ENCODE measurements around the gene SPTBN5. TPM values are rescaled to one million over a fixed set of nuclear protein-coding genes. Genes with fewer than 3 reads are reported as not detected.

SPTBN5 gene
- total RNA-seq, 2 donors from 2014 or later: 1.9 to 2.2 TPM

DNA sequence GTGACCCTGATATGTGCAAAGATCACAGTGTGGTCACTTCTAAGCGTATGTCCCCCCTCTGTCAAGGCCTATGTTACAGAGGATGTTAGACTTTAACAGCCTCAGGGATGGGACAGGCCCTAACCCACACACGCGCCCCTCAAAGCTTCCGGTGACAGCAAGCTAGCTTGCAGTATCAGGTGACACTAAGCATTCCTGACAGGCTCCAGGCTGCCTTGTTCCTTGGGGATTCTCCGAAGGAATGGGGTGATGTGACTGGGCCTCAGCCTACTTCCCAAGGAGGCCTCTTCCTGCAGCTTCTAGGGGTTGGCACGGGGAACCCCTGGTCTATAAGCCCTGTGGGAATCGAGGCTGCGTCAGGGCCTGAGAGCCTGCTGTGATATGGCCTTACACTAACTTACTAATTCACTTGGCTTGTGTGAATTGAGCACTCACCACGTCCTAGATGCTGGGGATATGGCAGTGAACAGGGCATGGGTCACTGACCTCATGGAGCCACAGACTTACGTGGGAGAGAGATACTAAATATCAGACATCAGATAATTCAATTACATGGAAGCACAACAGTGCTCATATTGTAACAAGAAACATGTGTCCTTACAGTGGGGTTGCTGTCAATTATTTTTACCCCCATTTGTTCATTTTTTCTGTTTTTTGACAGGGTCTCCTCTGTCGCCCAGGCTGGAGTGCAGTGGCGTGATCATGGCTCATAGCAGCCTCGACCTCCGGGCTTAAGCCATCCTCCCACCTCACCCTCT, 11.4 kb upstream of the SPTBN5 start:
- Mint-ChIP-seq H3K27ac (peak overlapping the region; percentile 91), H3K4me3 (peak overlapping the region; percentile 43), H3K4me1 (peaks cover 14% of the 10 kb centered on the region), H3K27me3 (no peaks in the 10 kb centered on the region), H3K36me3 (ENCODE audit: low read depth) (peaks cover 11% of the 10 kb centered on the region)
- no peaks in the 10 kb centered on the region for H3K9me3 ChIP-seq (ENCODE audit: control insufficient read depth, low read length, poor library complexity, severe bottlenecking)
- ATAC-seq (peak; percentile 13), DNase-seq (no peak)

- H3K4me1 Mint-ChIP-seq: peaks cover 14% of the 10 kb centered on the region
- ATAC-seq: peak; percentile 74
- H3K27ac Mint-ChIP-seq: peak overlapping the region; percentile 91
Measured at GRCh38 chr15:41904541-41905005, 10.7 kb upstream of the SPTBN5 start.

GRCh38 chr15:41903782-41904181, 9.9 kb upstream of the SPTBN5 start:
- H3K27me3 Mint-ChIP-seq: no peaks in the 10 kb centered on the region
- no peaks in the 10 kb centered on the region for H3K9me3 ChIP-seq (ENCODE audit: control insufficient read depth, low read length, poor library complexity, severe bottlenecking)
- peaks cover 14% of the 10 kb centered on the region for H3K4me1 Mint-ChIP-seq
- peaks cover 11% of the 10 kb centered on the region for H3K36me3 Mint-ChIP-seq (ENCODE audit: low read depth)
- H3K4me3 Mint-ChIP-seq: peak overlapping the region; percentile 39
- ATAC-seq (no peak), DNase-seq (no peak)
- peak overlapping the region; percentile 91 for H3K27ac Mint-ChIP-seq

More at GRCh38 chr15:41904541-41905005, 10.7 kb upstream of the SPTBN5 start:
- H3K4me3 Mint-ChIP-seq: peak overlapping the region; percentile 43
- H3K36me3 Mint-ChIP-seq (ENCODE audit: low read depth): peaks cover 11% of the 10 kb centered on the region
- H3K27me3 Mint-ChIP-seq: no peaks in the 10 kb centered on the region
- peak; percentile 38 to 64 (median 53) for DNase-seq
- H3K9me3 ChIP-seq (ENCODE audit: control insufficient read depth, low read length, poor library complexity, severe bottlenecking): no peaks in the 10 kb centered on the region

GRCh38 chr15:41901431-41901830, 7.6 kb upstream of the SPTBN5 start:
- H3K4me3 Mint-ChIP-seq: peak overlapping the region; percentile 36
- ATAC-seq (no peak), DNase-seq (no peak)
- H3K36me3 Mint-ChIP-seq (ENCODE audit: low read depth): peaks cover 8% of the 10 kb centered on the region
- H3K27ac Mint-ChIP-seq: peak overlapping the region; percentile 83
- H3K4me1 Mint-ChIP-seq: peaks cover 13% of the 10 kb centered on the region
- H3K9me3 ChIP-seq (ENCODE audit: control insufficient read depth, low read length, poor library complexity, severe bottlenecking): no peaks in the 10 kb centered on the region
- no peaks in the 10 kb centered on the region for H3K27me3 Mint-ChIP-seq

- ATAC-seq: no peak
- DNase-seq: no peak
- Mint-ChIP-seq H3K36me3 (ENCODE audit: low read depth) (peaks cover 4% of the 10 kb centered on the region), H3K4me3 (no peak overlapping the region), H3K27ac (peak overlapping the region; percentile 97), H3K27me3 (no peaks in the 10 kb centered on the region), H3K4me1 (peaks cover 13% of the 10 kb centered on the region)
- no peaks in the 10 kb centered on the region for H3K9me3 ChIP-seq (ENCODE audit: control insufficient read depth, low read length, poor library complexity, severe bottlenecking)
Measured at GRCh38 chr15:41900526-41901380, 6.9 kb upstream of the SPTBN5 start.

GRCh38 chr15:41899854-41900442, 6.1 kb upstream of the SPTBN5 start:
- Mint-ChIP-seq H3K27ac (peak overlapping the region; percentile 97), H3K4me1 (peaks cover 20% of the 10 kb centered on the region), H3K27me3 (no peaks in the 10 kb centered on the region), H3K36me3 (ENCODE audit: low read depth) (peaks cover 4% of the 10 kb centered on the region), H3K4me3 (no peak overlapping the region)
- H3K9me3 ChIP-seq (ENCODE audit: control insufficient read depth, low read length, poor library complexity, severe bottlenecking): no peaks in the 10 kb centered on the region
- ATAC-seq: no peak
- no peak for DNase-seq

DNA sequence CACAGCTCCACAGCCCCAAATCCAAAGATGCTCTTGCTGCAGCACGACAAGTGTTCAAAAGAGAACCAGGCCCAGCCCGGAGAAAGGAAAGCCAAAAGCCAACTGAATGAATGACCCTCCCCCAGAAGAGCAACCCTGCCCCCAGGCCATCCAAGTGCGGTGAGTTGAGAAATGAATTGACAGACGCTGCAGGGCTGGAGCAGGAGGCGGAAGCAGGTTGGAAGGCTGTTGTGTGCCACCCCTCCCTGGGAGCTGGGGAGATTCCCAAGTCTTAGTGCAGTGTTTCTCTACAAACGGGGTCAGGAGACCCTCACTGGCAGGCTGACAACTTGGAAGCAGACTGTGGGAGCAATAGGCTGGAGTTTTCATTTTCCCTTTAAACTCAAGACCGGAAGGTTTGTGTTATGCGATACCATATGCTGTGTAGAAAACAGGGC, 3.5 kb upstream of the SPTBN5 start:
- peaks cover 4% of the 10 kb centered on the region for H3K36me3 Mint-ChIP-seq (ENCODE audit: low read depth)
- peak overlapping the region; percentile 36 for H3K4me3 Mint-ChIP-seq
- H3K4me1 Mint-ChIP-seq: peaks cover 19% of the 10 kb centered on the region
- DNase-seq (no peak), ATAC-seq (no peak)
- peak overlapping the region; percentile 97 for H3K27ac Mint-ChIP-seq
- H3K9me3 ChIP-seq (ENCODE audit: control insufficient read depth, low read length, poor library complexity, severe bottlenecking): no peaks in the 10 kb centered on the region
- H3K27me3 Mint-ChIP-seq: no peaks in the 10 kb centered on the region

- Mint-ChIP-seq H3K27ac (peak overlapping the region; percentile 97), H3K36me3 (ENCODE audit: low read depth) (no peaks in the 10 kb centered on the region), H3K27me3 (no peaks in the 10 kb centered on the region), H3K4me3 (peak overlapping the region; percentile 31), H3K4me1 (peaks cover 17% of the 10 kb centered on the region)
- ATAC-seq: no peak
- no peaks in the 10 kb centered on the region for H3K9me3 ChIP-seq (ENCODE audit: control insufficient read depth, low read length, poor library complexity, severe bottlenecking)
- DNase-seq: no peak
Measured at GRCh38 chr15:41896566-41896965, 2.7 kb upstream of the SPTBN5 start.

- peak overlapping the region; percentile 28 for H3K4me3 Mint-ChIP-seq
- H3K4me1 Mint-ChIP-seq: peaks cover 17% of the 10 kb centered on the region
- H3K36me3 Mint-ChIP-seq (ENCODE audit: low read depth): no peaks in the 10 kb centered on the region
- H3K27me3 Mint-ChIP-seq: no peaks in the 10 kb centered on the region
- H3K27ac Mint-ChIP-seq: peak overlapping the region; percentile 97
- no peak for DNase-seq
- no peak for ATAC-seq
- H3K9me3 ChIP-seq (ENCODE audit: control insufficient read depth, low read length, poor library complexity, severe bottlenecking): no peaks in the 10 kb centered on the region
Measured at GRCh38 chr15:41895957-41896356, 2.1 kb upstream of the SPTBN5 start.

GRCh38 chr15:41895491-41895890, 1.6 kb upstream of the SPTBN5 start:
- H3K9me3 ChIP-seq (ENCODE audit: control insufficient read depth, low read length, poor library complexity, severe bottlenecking): no peaks in the 10 kb centered on the region
- Mint-ChIP-seq H3K4me1 (peaks cover 17% of the 10 kb centered on the region), H3K27me3 (no peaks in the 10 kb centered on the region), H3K4me3 (peak overlapping the region; percentile 81), H3K27ac (peak overlapping the region; percentile 97), H3K36me3 (ENCODE audit: low read depth) (no peaks in the 10 kb centered on the region)
- DNase-seq (no peak), ATAC-seq (no peak)

- peaks cover 17% of the 10 kb centered on the region for H3K4me1 Mint-ChIP-seq
- H3K27ac Mint-ChIP-seq: peak overlapping the region; percentile 97
- H3K27me3 Mint-ChIP-seq: no peaks in the 10 kb centered on the region
- H3K4me3 Mint-ChIP-seq: peak overlapping the region; percentile 81
- DNase-seq (peak; percentile 73 to 83 (median 77)), ATAC-seq (peak; percentile 94)
- no peaks in the 10 kb centered on the region for H3K36me3 Mint-ChIP-seq (ENCODE audit: low read depth)
- H3K9me3 ChIP-seq (ENCODE audit: control insufficient read depth, low read length, poor library complexity, severe bottlenecking): no peaks in the 10 kb centered on the region
Measured at GRCh38 chr15:41894791-41895463, 1.1 kb upstream of the SPTBN5 start.

- no peak for ATAC-seq
- Mint-ChIP-seq H3K27me3 (no peaks in the 10 kb centered on the region), H3K4me3 (peak overlapping the region; percentile 81), H3K36me3 (ENCODE audit: low read depth) (no peaks in the 10 kb centered on the region), H3K4me1 (peaks cover 17% of the 10 kb centered on the region), H3K27ac (peak overlapping the region; percentile 97)
- H3K9me3 ChIP-seq (ENCODE audit: control insufficient read depth, low read length, poor library complexity, severe bottlenecking): no peaks in the 10 kb centered on the region
- no peak for DNase-seq
Measured at GRCh38 chr15:41894251-41894790, 468 bp upstream of the SPTBN5 start.
